ENCODE data around the gene CDK11B. TPM values are rescaled to one million over a fixed set of nuclear protein-coding genes. Genes with fewer than 3 reads are reported as not detected.

The CDK11B gene
- total and polyA plus RNA-seq, 2 of the 8 experiments (the other 6 are each of a cell fraction or from before 2014, with no cell fraction given), result 11.1 to 31.9 TPM

DNA sequence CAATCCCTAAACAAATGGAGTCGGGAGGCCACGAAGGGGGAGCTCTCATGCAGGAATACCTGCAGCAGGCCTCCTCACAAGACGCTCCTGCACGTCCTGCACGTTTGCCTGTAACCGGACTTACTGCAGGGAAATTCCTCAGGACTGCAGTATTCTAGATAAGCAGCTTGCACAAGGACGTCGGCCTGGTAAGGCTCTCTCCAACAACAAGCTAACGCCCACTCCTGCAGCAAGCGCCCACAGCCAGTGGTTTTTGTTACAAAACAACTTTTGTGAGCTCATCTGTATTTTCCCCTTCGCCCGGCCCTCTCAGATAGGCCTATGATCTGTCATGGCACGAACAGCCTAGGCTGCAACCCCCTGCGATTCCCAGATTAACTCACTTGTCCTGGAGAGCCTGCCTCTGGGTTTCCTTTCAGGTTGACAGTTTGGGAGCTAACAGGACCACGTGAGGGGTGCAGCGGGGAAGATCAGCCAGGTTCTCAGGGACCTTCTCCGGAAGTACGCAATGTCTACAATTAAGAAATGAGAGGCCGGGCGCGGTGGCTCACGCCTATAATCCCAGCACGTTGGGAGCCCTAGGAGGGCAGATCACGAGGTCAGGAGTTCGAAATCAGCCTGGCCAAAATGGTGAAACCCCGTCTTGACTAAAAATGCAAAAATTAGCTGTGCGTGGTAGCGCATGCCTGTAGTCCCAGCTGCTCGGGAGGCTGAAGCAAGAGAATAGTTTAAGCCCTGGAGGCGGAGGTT lies 44.4 kb downstream of the CDK11B start:
- peaks cover 6 to 20% of the 10 kb centered on the region in 2 experiments for H4K20me1 ChIP-seq (replicated peaks in 1 of 2; ENCODE audit: control insufficient read depth in 1 of 2, insufficient read depth in 2 of 2, low read length in 2 of 2)
- no peaks in the 10 kb centered on the region for H3K9me3 ChIP-seq (ENCODE audit: insufficient read depth in 2 of 2, low read depth in 1 of 2, low read length in 1 of 2)
- H2BK20ac ChIP-seq (ENCODE audit: low read length), result no peak overlapping the region
- no peak overlapping the region for H3K4ac ChIP-seq (replicated peaks; ENCODE audit: insufficient read length, low read depth, low read length)
- H3K14ac ChIP-seq (ENCODE audit: insufficient read length), result no peak overlapping the region
- H2BK12ac ChIP-seq (ENCODE audit: low read depth, low read length), result no peak overlapping the region
- H3K4me3 ChIP-seq (ENCODE audit: extremely low read depth in 1 of 4, insufficient read depth in 2 of 4, low read depth in 3 of 4, low read length in 4 of 4), result peak overlapping the region; percentile 80 to 97 (median 92)
- H3K36me3 ChIP-seq (ENCODE audit: control insufficient read depth in 2 of 4, insufficient read depth in 4 of 4, low read length in 3 of 4), result no peaks in the 10 kb centered on the region
- CTCF ChIA-PET (ENCODE audit: partially characterized antibody), result interaction anchor here (1.0 to 2.2 kb wide), 7 partner anchors 12 to 73 kb away, joined by 3 to 10 read pairs (median 6); no protein-coding TSS in a partner anchor
- peaks cover 0 to 13% of the 10 kb centered on the region in 2 experiments; a peak in 2 of 4 replicates for H3K79me2 ChIP-seq (ENCODE audit: control insufficient read depth in 1 of 2, insufficient read depth in 2 of 2, low read length in 2 of 2)
- peak overlapping the region; percentile 62 to 94 for H3K4me2 ChIP-seq (ENCODE audit: insufficient read depth in 1 of 2, low read depth in 2 of 2, low read length in 2 of 2)
- DNase-seq (ENCODE audit: low read depth in 1 of 2, low spot score in 2 of 2) (no peak), FAIRE-seq (no peak)
- H2BK15ac ChIP-seq (ENCODE audit: low read length), result no peak overlapping the region
- H2BK5ac ChIP-seq (ENCODE audit: low read depth, low read length), result 0 out of 2 replicates have a peak overlapping the region, but pooled peaks have one; percentile 8
- WGBS, 2 experiments (ENCODE audit: extremely low coverage in 1 of 2, insufficient coverage in 1 of 2, insufficient read length in 1 of 2, insufficient replicate concordance in 2 of 2, low coverage in 1 of 2, low lambda C conversion rate in 2 of 2, missing lambda C conversion rate in 1 of 2), result 56% methylated on average over 30 of the region's 30 CpGs; no CpG with 5 or more reads in 1 of the 2 experiments
- no peak overlapping the region for H4K5ac ChIP-seq (ENCODE audit: insufficient read length, low read depth, low read length)
- peak overlapping the region in 3 of 4 experiments; percentile 25 to 41 (median 25); a peak in 3 of 7 replicates for H3K9ac ChIP-seq (replicated peaks in 1 of 4; ENCODE audit: extremely low read depth in 1 of 4, low read depth in 3 of 4, low read length in 3 of 4)
- peaks cover 3% of the 10 kb centered on the region for H3K79me1 ChIP-seq (ENCODE audit: low read depth, low read length)
- H2AK5ac ChIP-seq (ENCODE audit: low read depth, low read length), result no peak overlapping the region
- H3K4me1 ChIP-seq (replicated peaks in 1 of 4; ENCODE audit: control insufficient read depth in 3 of 4, insufficient read depth in 4 of 4, low read length in 3 of 4), result peaks cover 0 to 13% (median 5%) of the 10 kb centered on the region in 4 experiments; a peak in 5 of 7 replicates
- no peak overlapping the region for H3K23ac ChIP-seq (ENCODE audit: insufficient read length)
- no peak overlapping the region; the same call in 1 of the 2 replicates for H4K8ac ChIP-seq (ENCODE audit: extremely low read depth, insufficient read depth, low read length)
- H3K23me2 ChIP-seq (ENCODE audit: low read depth, low read length), result peaks cover 6% of the 10 kb centered on the region; the same call in 1 of the 2 replicates
- H2BK120ac ChIP-seq (replicated peaks; ENCODE audit: low read depth, low read length), result no peak overlapping the region
- no peaks in the 10 kb centered on the region; a peak in 1 of 7 replicates for H3K27me3 ChIP-seq (replicated peaks in 1 of 4; ENCODE audit: control insufficient read depth in 3 of 4, extremely low read depth in 1 of 4, insufficient read depth in 3 of 4, low read length in 3 of 4)
- POLR2A ChIA-PET (ENCODE audit: partially characterized antibody), result interaction anchor here (0.8 to 4.6 kb wide), 12 partner anchors 10 to 289 kb away, joined by 3 to 34 read pairs (median 6); partner anchors contain the start of genes MMP23B and SSU72
- no peak overlapping the region for H2AFZ ChIP-seq (ENCODE audit: low read length)
- no peak overlapping the region for H3K56ac ChIP-seq (replicated peaks; ENCODE audit: insufficient read length, low read depth, low read length)
- no peak overlapping the region for H4K91ac ChIP-seq (replicated peaks; ENCODE audit: insufficient read length, low read length)
- no peak overlapping the region for H3K18ac ChIP-seq (ENCODE audit: extremely low read depth, low read length)
- no peak for TF ChIP-seq SAP30 (IDR thresholded peaks at IDR 0.05; ENCODE audit: insufficient read depth, insufficient replicate concordance, low read length)
- TF ChIP-seq, protein P1, sequence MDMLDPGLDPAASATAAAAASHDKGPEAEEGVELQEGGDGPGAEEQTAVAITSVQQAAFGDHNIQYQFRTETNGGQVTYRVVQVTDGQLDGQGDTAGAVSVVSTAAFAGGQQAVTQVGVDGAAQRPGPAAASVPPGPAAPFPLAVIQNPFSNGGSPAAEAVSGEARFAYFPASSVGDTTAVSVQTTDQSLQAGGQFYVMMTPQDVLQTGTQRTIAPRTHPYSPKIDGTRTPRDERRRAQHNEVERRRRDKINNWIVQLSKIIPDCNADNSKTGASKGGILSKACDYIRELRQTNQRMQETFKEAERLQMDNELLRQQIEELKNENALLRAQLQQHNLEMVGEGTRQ (IDR thresholded peaks at IDR 0.05; ENCODE audit: low read length), result peak; percentile 29; the same call in 1 of the 2 replicates
- H3K27ac ChIP-seq (ENCODE audit: low read depth, low read length), result no peak overlapping the region
